A549 (cell line): Measurements from ENCODE around the gene NTRK3. TPM values are rescaled to one million over a fixed set of nuclear protein-coding genes. Genes with fewer than 3 reads are reported as not detected.

ENCODE experiments used
- ATAC-seq, 2 experiments: fragments of 200-7000 bp in 1 of 2; fragments of >200 bp in 1 of 2; cut with Nextera tagmentation in 1 of 2; cut with Tn5 transposase in 1 of 2; 3 replicates each; pipeline versions ENCODE4 v1.8.0 to v1.9.1; 2018 to 2020; ENCODE audit warnings: mild to moderate bottlenecking in 1 of 2, moderate library complexity in 1 of 2
- CTCF ChIA-PET: fragments of 300-600 bp; sonication (Branson Sonifier 250); formaldehyde crosslinking; extraction: SDS; loops from one replicate; lab custom pipeline; 2021; ENCODE audit warnings: antibody characterized with exemption, inconsistent platforms; lab: Yijun Ruan, JAX
- POLR2A ChIA-PET: fragments of 350-600 bp; formaldehyde crosslinking; extraction: SDS; loops from one replicate; lab custom pipeline; 2021; ENCODE audit warnings: antibody characterized with exemption, inconsistent platforms; lab: Yijun Ruan, JAX
- DNase-seq, 2 experiments: peaks; one replicate each; pipeline versions ENCODE4 v3.0.0 to v3.0.0-alpha.2; 2011 to 2016; ENCODE audit warnings: low read depth in 1 of 2, low spot score in 1 of 2
- FAIRE-seq: peaks from 2 replicates; lab custom pipeline; 2011; peaks lifted over from hg19 to GRCh38; lab: Jason Lieb, UNC
- H3K27ac ChIP-seq, 2 experiments: fragments of >200 bp; sonication (Bioruptor Twin); formaldehyde crosslinking; 3 replicates each; pipeline ENCODE4 v1.5.1; 2016 to 2017
- H3K4me1 ChIP-seq: fragments of >200 bp; sonication (Bioruptor Twin); formaldehyde crosslinking; 3 replicates; pipeline ENCODE4 v1.6.1; 2016
- H3K4me2 ChIP-seq: fragments of >200 bp; sonication (Bioruptor Twin); formaldehyde crosslinking; 3 replicates; pipeline ENCODE4 v1.6.1; 2016
- H3K4me3 ChIP-seq: fragments of >200 bp; sonication (Bioruptor Twin); formaldehyde crosslinking; 3 replicates; pipeline ENCODE4 v1.5.1; 2016
- H3K9me3 ChIP-seq: fragments of >200 bp; sonication (Bioruptor Twin); formaldehyde crosslinking; 3 replicates; pipeline ENCODE4 v1.6.1; 2016
- BCL3 ChIP-seq: fragments of >200 bp; sonication (Bioruptor Twin); formaldehyde crosslinking; IDR thresholded peaks from 3 replicates; pipeline ENCODE4 v1.6.1; 2016
- CHD4 ChIP-seq: fragments of 200-600 bp; sonication (generic); IDR thresholded peaks from 2 replicates; pipeline ENCODE4 v1.6.1; 2016; ENCODE audit warnings: antibody characterized with exemption, mild to moderate bottlenecking, borderline replicate concordance
- CTCF ChIP-seq: fragments of >200 bp; sonication (Bioruptor Twin); formaldehyde crosslinking; IDR thresholded peaks from 3 replicates; pipeline ENCODE4 v1.5.1; 2016
- E2F6 ChIP-seq: IDR thresholded peaks from 2 replicates; pipeline ENCODE4 v1.6.1; 2012; ENCODE audit warnings: low read depth, borderline replicate concordance
- EHF ChIP-seq: fragments of 250-450 bp; sonication (Bioruptor Pico); IDR thresholded peaks from 2 replicates; pipeline ENCODE4 v1.5.0; 2020; ENCODE audit warnings: mild to moderate bottlenecking
- ESRRA ChIP-seq: fragments of 150-350 bp; IDR thresholded peaks from 2 replicates; pipeline ENCODE4 v1.6.1; 2014; ENCODE audit warnings: mild to moderate bottlenecking, low read length, borderline replicate concordance
- FOSL2 ChIP-seq, 2 experiments: fragments of 450-650 bp in 1 of 2; fragments of >200 bp in 1 of 2; sonication (Bioruptor Twin) in 1 of 2; formaldehyde crosslinking; IDR thresholded peaks; 2 replicates each; pipeline versions ENCODE4 v1.5.0 to v1.6.1; 2016 to 2020; ENCODE audit warnings: mild to moderate bottlenecking in 1 of 2, moderate library complexity in 1 of 2
- GATA3 ChIP-seq: IDR thresholded peaks from 2 replicates; pipeline ENCODE4 v1.6.1; 2012; ENCODE audit warnings: borderline replicate concordance
- HES2 ChIP-seq: fragments of >200 bp; sonication (Bioruptor Twin); formaldehyde crosslinking; IDR thresholded peaks from 2 replicates; pipeline ENCODE4 v1.6.1; 2016
- HOXB5 ChIP-seq: fragments of 250-450 bp; sonication (Bioruptor Pico); IDR thresholded peaks from 2 replicates; pipeline ENCODE4 v1.5.0; 2020; ENCODE audit warnings: mild to moderate bottlenecking, moderate library complexity
- JUN ChIP-seq, 2 experiments: fragments of >200 bp; sonication (Bioruptor Twin); formaldehyde crosslinking; IDR thresholded peaks; 2 replicates in 1 of 2; 3 replicates in 1 of 2; pipeline ENCODE4 v1.6.1; 2016 to 2017
- MAFK ChIP-seq: fragments of 450-650 bp; IDR thresholded peaks from 2 replicates; pipeline ENCODE4 v1.6.1; 2014; ENCODE audit not compliant: partially characterized antibody
- NFE2L2 ChIP-seq: fragments of 150-350 bp; conservative IDR thresholded peaks from 2 replicates; pipeline ENCODE4 v1.6.1; 2014; ENCODE audit warnings: low read length
- NPAS2 ChIP-seq: fragments of 250-450 bp; sonication (Bioruptor Pico); IDR thresholded peaks from 2 replicates; pipeline ENCODE4 v1.8.0; 2022; ENCODE audit warnings: mild to moderate bottlenecking, moderate library complexity, borderline replicate concordance
- NR3C1 ChIP-seq: fragments of >200 bp; sonication (Bioruptor Twin); formaldehyde crosslinking; IDR thresholded peaks from 3 replicates; pipeline ENCODE4 v1.6.1; 2017
- POLR2AphosphoS2 ChIP-seq: conservative IDR thresholded peaks from 2 replicates; pipeline ENCODE4 v1.6.1; 2012; ENCODE audit warnings: low read length, improper control_type of control experiment, inconsistent platforms
- RAD21 ChIP-seq, 2 experiments: fragments of >200 bp in 1 of 2; sonication (Bioruptor Twin) in 1 of 2; formaldehyde crosslinking in 1 of 2; IDR thresholded peaks in 1 of 2; conservative IDR thresholded peaks in 1 of 2; 2 replicates in 1 of 2; 3 replicates in 1 of 2; pipeline ENCODE4 v1.6.1; 2012 to 2018; ENCODE audit warnings: inconsistent platforms in 1 of 2
- RARB ChIP-seq: fragments of 250-450 bp; sonication (Bioruptor Pico); IDR thresholded peaks from 2 replicates; pipeline ENCODE4 v1.8.0; 2021; ENCODE audit warnings: mild to moderate bottlenecking, moderate library complexity
- REST ChIP-seq: fragments of 200-600 bp; sonication (generic); IDR thresholded peaks from 2 replicates; pipeline ENCODE4 v1.6.1; 2016; ENCODE audit warnings: antibody characterized with exemption, mild to moderate bottlenecking, moderate library complexity
- RFX5 ChIP-seq: fragments of 450-650 bp; IDR thresholded peaks from 2 replicates; pipeline ENCODE4 v1.7.1; 2014; ENCODE audit warnings: antibody characterized with exemption, mild to moderate bottlenecking, moderate library complexity
- ZC3H11A ChIP-seq: fragments of 450-650 bp; IDR thresholded peaks from 2 replicates; pipeline ENCODE4 v1.6.1; 2014; ENCODE audit warnings: antibody characterized with exemption, mild to moderate bottlenecking
- ZNF302 ChIP-seq: fragments of 250-450 bp; sonication (Bioruptor Pico); IDR thresholded peaks from 2 replicates; pipeline ENCODE4 v1.9.0; 2021; ENCODE audit warnings: inconsistent platforms, mild to moderate bottlenecking, moderate library complexity
- WGBS: methylation state at CpG from one replicate; pipeline ENCODE4 v1.1.6; 2017; ENCODE audit errors: missing lambda C conversion rate; 5-methylcytosine and 5-hydroxymethylcytosine counted together
- polyA plus RNA-seq, 4 experiments: library from polyadenylated mRNA; depleted of rRNA in 3 of 4; stranded (reverse); fragments of >200 nt; fragmentation: RNase III in 1 of 4; extraction: RNeasy Plus Mini Kit Qiagen cat#74134 plus additional on column Dnase treatment in 1 of 4; gene quantifications; 2 replicates in 3 of 4; 3 replicates in 1 of 4; pipeline ENCODE4 v1.2.3, GENCODE V29; 2011 to 2017

NTRK3 gene
- polyA plus RNA-seq, 2 of the 4 experiments (the other 2 are of a cell fraction): 55.0 to 55.2 TPM

GRCh38 chr15:88023914-88024313 is 232.6 kb downstream of the NTRK3 start:
- POLR2A ChIA-PET: no interaction called here
- Histone ChIP-seq H3K27ac (no peak overlapping the region), H3K4me1 (peaks cover 6% of the 10 kb centered on the region; the same call in 2 of the 3 replicates), H3K9me3 (no peaks in the 10 kb centered on the region), H3K4me2 (no peak overlapping the region), H3K4me3 (no peak overlapping the region)
- WGBS: 55% methylated on average over 5 of the region's 5 CpGs
- ATAC-seq (no peak), FAIRE-seq (no peak), DNase-seq (no peak)
- TF ChIP-seq ZC3H11A: no peak
- TF ChIP-seq RAD21 (conservative IDR thresholded peaks at IDR 0.05 in 1 of 2, IDR thresholded peaks at IDR 0.05 in 1 of 2): no peak
- TF ChIP-seq NR3C1: no peak
- no peak for TF ChIP-seq ZNF302 (CRISPR knock-in tag)
- TF ChIP-seq RFX5: no peak
- no peak for TF ChIP-seq NPAS2 (CRISPR knock-in tag)
- TF ChIP-seq FOSL2 (IDR thresholded peaks at IDR 0.05): no peak
- no peak for TF ChIP-seq FOSL2 (CRISPR knock-in tag; IDR thresholded peaks at IDR 0.05)
- CTCF ChIA-PET: no interaction called here

- POLR2A ChIA-PET: no interaction called here
Observed at GRCh38 chr15:88022716-88023115, 233.8 kb downstream of the NTRK3 start.

GRCh38 chr15:88021601-88022000 is 234.9 kb downstream of the NTRK3 start:
- no peak overlapping the region for H3K27ac ChIP-seq
- ChIA-PET CTCF (no interaction called here), POLR2A (no interaction called here)
- no peak for FAIRE-seq
- 14% methylated on average over 4 of the region's 4 CpGs for WGBS
- no peaks in the 10 kb centered on the region for H3K9me3 ChIP-seq
- peak overlapping the region; percentile 11; the same call in 1 of the 3 replicates for H3K4me2 ChIP-seq
- DNase-seq: no peak
- H3K4me3 ChIP-seq: no peak overlapping the region
- H3K4me1 ChIP-seq: peaks cover 6% of the 10 kb centered on the region; the same call in 2 of the 3 replicates
- ATAC-seq: no peak
- TF ChIP-seq MAFK: no peak

More at GRCh38 chr15:88022716-88023115, 233.8 kb downstream of the NTRK3 start:
- Histone ChIP-seq H3K4me2 (no peak overlapping the region), H3K27ac (no peak overlapping the region), H3K9me3 (no peaks in the 10 kb centered on the region), H3K4me1 (peaks cover 6% of the 10 kb centered on the region; the same call in 2 of the 3 replicates), H3K4me3 (no peak overlapping the region)
- ATAC-seq (no peak), DNase-seq (no peak), FAIRE-seq (peak; percentile 32)
- CTCF ChIA-PET: interaction anchor here (0.6 to 0.7 kb wide), 2 partner anchors 12 to 1827 kb away, joined by 3 read pairs; no protein-coding TSS in a partner anchor
- TF ChIP-seq NR3C1 (no peak), NPAS2 (CRISPR knock-in tag) (no peak), CHD4 (no peak), FOSL2 (IDR thresholded peaks at IDR 0.05) (no peak), FOSL2 (CRISPR knock-in tag; IDR thresholded peaks at IDR 0.05) (no peak)
- WGBS: 5% methylated on average over 2 of the region's 2 CpGs

- 29% methylated on average over 3 of the region's 3 CpGs for WGBS
- H3K4me1 ChIP-seq: peaks cover 6% of the 10 kb centered on the region; the same call in 2 of the 3 replicates
- ATAC-seq (no peak), DNase-seq (no peak), FAIRE-seq (no peak)
- ChIA-PET POLR2A (no interaction called here), CTCF (interaction anchor here (0.9 kb wide), 1 partner anchor 38 kb away, joined by 3 read pairs; no protein-coding TSS in a partner anchor)
- H3K9me3 ChIP-seq: no peaks in the 10 kb centered on the region
- H3K4me3 ChIP-seq: no peak overlapping the region
- H3K27ac ChIP-seq: no peak overlapping the region
- no peak overlapping the region for H3K4me2 ChIP-seq
- no peak for TF ChIP-seq CTCF
- TF ChIP-seq REST: no peak
- no peak for TF ChIP-seq HOXB5 (CRISPR knock-in tag)
- TF ChIP-seq BCL3: no peak
- TF ChIP-seq E2F6: no peak
- no peak for TF ChIP-seq GATA3
- TF ChIP-seq JUN (IDR thresholded peaks at IDR 0.05): no peak
- TF ChIP-seq RFX5: no peak
- no peak for TF ChIP-seq HES2
- no peak for TF ChIP-seq ZNF302 (CRISPR knock-in tag)
- no peak for TF ChIP-seq RARB (CRISPR knock-in tag)
- TF ChIP-seq EHF (CRISPR knock-in tag): no peak
- TF ChIP-seq POLR2AphosphoS2: no peak
- no peak for TF ChIP-seq NFE2L2
- TF ChIP-seq ESRRA: no peak
Observed at GRCh38 chr15:88020806-88021205, 235.7 kb downstream of the NTRK3 start.
